Right lobe of liver (tissue), 4 donors: ENCODE measurements around the gene TTC39A.

Source experiments
- CTCF ChIP-seq, 4 donors: fragments of 200-600 bp in 3 of 4; fragments of 450-650 bp in 1 of 4; IDR thresholded peaks; one replicate each; pipeline versions ENCODE4 v1.5.1 to v1.8.0; 2016 to 2022; ENCODE audit warnings: antibody characterized with exemption in 4 of 4, mild to moderate bottlenecking in 2 of 4
- POLR2A ChIP-seq: fragments of 450-650 bp; IDR thresholded peaks from one replicate; pipeline ENCODE4 v1.6.1; 2017; ENCODE audit warnings: antibody characterized with exemption, mild to moderate bottlenecking
- donor health status: DM: no; HTN: no; CAD: no.
- donor health status: DM: no; HTN: no; CAD: no.
- donor health status: DM: no; HTN: yes; CAD: no.

GRCh38 chr1:51287966-51288365, 42.4 kb downstream of the TTC39A start:
- TF ChIP-seq POLR2A (no peak), CTCF (IDR thresholded peaks at IDR 0.05) (no peak)
